NCI-H2029 treated with DMSO at 0.1 percent for 48 hours (cell line): ENCODE data around the gene DLK2.
"Not testable (repeated sequence)": the region's sequence is repeated elsewhere in the genome, so short reads cannot be mapped to it uniquely, and the experiment has no call there.

Source experiments
- DNase-seq: peaks from one replicate; lab custom pipeline; 2025; lab: John Stamatoyannopoulos, UW

The DLK2 gene

DNA sequence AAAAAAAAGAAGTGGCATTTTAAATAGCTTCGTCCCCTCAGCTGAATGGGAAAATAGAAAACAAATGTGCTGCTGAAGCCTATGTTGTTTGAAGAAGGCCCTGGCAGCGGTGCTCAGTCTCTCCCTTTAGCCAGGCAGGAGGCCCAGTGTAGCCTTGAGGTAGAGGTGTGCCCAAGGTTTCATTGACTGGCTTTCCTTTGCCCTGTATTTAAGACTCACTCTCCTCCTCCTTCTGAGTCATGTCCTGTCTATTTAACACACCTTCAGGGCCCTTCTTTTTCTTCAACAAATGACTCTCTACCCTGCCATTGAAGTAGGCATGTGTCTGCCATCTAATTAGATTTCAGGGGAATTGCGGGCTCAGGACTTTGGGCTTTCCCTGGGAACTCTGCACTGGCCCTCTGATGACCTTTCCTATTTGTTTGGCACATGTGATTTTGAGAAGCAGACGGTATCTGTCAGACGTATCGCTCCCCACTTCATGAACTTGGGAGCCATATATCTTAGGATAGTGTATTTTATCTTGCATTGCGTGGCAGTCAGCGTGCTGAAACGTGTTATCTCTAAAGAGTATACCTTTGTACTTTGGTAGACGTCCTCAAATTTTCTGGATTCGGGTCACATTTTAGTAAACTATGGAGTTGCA lies 26.4 kb upstream of the DLK2 start:
- no peak for DNase-seq

DNA sequence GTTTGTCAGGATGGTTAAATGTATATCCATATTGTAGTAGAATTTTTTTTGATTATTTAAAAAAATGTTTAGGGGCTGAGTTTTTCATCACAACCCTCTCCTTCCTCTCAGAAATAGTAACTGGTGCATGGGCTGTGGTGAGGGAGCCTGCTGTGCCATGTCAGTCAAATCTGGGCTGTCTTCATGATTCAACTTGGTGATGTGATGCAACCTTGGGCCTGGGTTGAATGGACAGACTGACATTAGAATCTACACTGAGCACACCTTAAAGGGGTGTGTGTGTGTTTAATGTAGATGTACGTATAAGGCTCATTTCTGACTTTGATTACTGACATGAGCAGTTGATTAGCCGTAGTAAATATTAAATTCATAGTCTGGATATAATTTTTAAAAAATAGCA lies 25.7 kb upstream of the DLK2 start:
- DNase-seq, result no peak

DNA sequence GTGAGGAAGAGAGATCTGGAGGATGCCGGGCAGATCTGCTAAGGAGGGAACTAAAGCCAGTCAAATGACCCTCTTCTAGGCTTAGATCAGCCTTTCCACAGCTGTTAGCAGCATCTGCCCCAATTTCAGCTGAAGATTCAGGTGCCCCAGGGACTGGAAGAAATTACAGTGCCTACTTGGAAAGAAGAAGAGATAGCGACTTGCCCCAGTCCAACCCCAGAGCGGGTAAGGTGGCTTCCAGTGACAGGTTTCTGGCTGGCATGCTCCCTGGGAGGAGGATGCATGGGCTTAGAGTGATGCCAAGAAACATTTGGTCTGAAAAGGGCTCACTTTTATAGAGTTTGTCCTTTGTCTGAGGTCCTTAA lies 22.6 kb upstream of the DLK2 start:
- no peak for DNase-seq

DNA sequence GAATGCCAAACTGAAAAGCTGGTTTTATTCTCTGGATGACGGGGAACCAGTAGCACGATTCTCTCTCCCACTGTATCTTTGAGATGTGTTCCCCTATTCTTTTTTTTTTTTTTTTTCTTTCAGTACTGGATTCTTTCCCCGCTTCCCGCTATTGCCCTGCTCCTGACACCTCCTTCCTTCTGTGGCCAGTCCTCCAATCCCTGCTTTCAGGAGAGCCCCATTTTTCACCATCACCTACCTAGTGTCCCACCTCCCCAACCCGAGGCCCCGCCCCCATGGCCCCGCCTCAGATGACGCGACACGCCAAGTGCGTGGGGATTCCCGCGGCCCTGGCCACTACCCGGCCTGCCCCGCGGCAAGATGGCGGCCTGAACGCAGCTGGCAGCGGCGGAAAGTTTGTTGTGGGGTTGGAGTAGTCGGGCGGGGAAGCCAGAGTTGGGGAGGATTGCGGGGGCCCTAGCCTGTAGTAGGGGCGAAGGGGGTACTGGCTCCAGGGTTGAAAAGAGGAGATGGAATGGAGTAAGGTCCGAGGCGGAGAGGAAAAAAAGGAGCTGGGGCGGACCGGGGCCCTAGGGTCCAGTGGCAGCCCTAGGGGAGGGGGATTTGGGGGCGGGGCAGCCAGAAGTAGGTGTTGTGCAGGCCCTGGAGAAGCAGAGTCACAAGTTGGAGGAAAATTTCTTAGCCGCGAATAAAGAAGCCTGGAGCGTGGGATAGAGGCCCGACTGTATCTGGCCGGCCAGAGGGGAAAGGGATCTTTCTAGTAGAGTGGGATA lies 22.1 kb upstream of the DLK2 start, which contains the start of gene TJAP1:
TSS of gene TJAP1 (plus strand) at position 336 of the 773 bp plus-strand sequence. CDS start 21,432 bp downstream, outside the sequence.
- DNase-seq, result peak; percentile 71

DNA sequence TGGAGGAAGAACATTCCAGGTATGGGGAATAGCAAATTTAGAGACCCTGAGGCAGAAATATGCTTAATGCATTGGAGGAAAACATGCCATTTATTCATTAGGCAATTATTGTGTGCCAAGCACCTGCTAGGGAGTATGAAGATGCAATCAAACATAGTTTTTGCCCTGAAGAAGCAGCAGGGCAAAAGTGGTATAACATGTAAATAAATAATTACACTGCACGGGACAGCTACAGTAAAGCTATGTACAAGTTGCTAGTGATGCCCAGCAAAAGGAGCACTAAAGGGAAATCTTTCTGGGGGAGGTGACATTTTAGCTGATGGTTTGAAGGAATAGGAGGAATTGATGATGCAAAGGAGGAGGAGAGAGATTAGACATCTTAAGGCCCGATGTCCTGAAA lies 21.4 kb upstream of the DLK2 start:
- DNase-seq, result no peak

DNA sequence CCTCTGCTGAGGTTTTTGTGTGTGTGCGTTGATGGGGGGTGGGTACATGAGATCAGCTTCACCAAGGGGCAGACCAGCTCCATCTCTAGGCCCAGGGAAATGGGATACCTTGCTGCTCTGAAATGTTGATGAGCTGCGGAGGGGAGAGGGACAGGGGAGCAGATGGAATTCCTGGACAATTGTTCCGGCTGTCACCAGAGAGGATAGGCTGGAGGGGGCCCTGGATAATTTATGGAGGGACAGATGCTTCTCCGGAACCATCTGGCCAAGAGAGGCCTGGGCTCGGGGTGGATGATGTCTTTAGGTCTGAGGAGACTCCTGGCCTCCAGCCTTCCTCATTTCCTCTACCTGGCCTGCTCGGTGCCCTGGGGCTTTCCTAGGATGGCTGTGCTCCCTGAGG lies 20.2 kb upstream of the DLK2 start:
- no peak for DNase-seq

DNA sequence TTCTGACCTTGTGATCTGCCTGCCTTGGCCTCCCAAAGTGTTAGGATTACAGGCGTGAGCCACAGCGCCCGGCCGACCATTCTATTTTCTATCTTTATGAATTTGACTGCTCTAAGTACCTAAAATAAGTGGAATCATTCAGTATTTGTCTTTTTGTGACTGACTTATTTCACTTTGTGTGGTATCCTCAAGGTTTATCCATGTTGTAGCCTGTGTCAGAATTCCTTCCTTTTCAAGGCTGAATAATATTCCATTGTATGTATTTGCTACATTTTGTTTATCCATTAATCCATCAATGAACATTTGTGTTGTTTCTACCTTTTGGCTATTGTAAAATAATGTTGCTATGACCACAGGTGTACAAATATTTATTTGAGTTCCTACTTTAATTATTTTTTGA lies 17.2 kb upstream of the DLK2 start:
- no peak for DNase-seq

DNA sequence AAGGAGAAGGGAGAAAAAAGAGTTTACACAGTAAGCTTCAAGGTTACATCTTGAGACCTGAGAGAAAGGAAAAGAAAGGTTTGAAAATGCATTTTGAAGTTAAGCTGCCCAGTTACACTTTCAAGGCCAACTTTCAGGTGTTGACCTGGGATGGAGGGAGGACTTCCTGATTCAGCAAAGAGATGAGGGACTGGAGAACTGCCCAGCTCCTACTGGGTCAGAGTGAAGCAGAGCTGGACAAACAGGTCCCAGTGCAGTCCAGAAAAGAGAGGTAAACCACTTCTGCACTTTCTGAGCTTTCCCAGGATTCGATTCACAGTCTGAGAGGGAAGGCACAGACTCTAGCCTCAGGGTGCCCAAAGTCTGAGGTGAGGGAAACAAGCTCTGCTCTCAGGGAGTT lies 16.1 kb upstream of the DLK2 start:
- no peak for DNase-seq

DNA sequence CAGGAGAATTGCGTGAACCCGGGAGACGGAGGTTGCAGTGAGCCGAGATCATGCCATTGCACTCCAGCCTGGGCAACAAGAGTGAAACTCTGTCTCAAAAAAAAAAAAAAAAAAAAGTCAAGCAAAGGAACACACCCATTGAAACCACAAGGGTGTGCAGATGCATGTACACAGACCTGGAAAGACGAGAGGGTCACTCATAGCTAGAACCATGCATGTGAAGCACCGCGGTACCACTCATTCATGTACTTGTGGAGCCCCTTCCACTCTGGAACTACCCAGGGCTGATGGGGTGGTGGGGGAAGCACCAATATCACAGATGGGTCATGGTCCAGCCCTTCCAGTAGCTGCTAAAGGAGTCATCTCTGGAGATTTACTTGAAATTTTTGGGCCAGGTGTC lies 14.6 kb upstream of the DLK2 start:
- DNase-seq, result no peak

DNA sequence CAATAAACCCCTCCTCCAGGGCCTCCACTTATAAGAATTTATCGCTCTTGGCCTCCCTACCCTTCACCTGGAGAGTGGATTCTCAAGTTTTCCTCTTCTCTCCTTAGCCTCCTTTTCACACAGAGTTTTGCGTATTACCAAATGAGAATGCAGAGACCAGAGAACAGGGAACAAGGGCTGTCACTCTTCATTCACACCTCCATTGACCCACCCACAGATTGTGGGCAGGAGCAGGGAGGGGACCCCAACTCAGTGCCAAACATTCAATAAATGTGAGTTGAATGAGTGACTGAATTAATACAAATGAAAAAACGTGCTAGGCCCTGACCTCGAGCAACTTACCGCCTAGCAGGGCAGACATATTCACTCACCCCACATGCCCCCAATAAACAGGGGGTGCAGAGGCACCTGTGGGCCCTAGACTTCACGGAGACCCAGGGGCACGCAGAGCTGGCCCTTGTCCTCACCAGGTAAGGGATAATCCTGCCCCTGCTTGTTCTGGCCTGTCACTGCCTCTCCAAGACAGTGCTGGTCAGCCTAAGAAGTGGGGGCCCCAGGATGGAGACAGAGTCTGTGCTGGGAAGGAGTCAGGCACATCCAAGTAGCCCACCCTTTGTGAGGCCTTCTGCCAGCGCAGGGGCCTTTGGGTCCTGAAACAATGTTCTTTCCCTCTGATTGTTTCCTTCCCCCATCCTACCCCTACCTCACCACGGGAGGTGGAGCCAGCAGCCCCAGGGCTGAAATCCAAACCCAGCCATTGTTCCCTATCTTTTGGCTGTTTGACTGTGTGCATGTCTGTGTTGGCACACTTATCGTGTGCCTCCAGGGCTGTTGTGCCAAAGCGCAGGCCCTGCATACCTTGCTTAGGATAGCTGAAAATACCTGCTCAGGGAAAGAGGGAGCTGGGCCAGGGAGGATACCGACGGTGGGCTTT lies 13.7 kb upstream of the DLK2 start:
- DNase-seq, result no peak

DNA sequence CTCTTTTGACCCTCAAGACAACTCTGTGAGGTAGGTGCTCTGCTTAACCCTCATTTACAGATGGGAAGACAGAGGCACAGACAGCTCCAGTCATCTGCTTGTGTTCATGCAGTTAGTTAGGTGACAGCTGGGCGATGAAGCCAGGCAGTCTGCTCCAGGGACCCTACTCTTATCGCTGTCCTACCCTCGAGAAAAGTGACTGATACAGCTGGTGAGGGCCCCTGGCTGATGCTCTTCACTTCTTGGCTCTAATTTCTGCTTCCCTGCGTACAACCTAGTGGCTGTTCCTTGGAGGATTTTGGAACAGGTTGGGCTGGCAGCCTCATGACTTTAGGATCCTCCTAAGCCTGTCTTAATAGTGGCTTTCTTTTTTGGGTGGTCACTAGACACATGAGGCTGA lies 12.9 kb upstream of the DLK2 start:
- no peak for DNase-seq

DNA sequence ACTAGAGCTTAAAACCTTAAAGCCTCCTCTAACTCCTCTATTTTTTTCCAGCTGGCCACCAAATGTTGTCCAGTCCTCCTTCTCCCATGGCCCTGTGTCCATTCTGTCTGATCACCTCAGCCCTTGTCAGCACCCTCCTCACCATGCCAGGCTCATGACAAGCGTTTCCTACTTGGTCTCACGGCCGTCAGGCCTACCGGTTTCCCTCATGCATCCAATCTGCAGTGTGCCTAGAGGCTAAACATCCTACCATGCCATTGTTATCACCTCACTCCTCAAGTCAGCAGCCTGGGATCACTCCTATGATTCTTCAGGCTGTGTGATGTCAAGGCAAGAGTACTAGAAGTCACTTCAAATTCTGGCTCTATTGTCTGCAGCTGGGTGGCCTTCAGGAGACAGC lies 12.4 kb upstream of the DLK2 start:
- DNase-seq, result no peak

DNA sequence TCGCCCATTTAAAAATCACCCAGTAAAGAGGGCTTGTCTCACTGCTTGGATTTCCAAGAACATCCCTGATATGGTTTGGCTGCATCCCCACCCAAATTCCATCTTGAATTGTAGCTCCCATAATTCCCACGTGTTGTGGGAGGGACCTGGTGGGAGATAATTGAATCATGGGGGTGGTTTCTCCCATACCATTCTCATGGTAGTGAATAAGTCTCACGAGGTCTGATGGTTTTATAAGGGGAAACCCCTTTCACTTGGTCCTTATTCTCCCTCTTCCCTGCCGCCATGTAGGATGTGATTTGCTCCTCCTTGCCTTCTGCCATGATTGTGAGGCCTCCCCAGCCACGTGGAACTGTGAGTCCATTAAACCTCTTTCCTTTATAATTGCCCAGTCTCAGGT lies 11.9 kb upstream of the DLK2 start:
- not testable (repeated sequence) for DNase-seq

DNA sequence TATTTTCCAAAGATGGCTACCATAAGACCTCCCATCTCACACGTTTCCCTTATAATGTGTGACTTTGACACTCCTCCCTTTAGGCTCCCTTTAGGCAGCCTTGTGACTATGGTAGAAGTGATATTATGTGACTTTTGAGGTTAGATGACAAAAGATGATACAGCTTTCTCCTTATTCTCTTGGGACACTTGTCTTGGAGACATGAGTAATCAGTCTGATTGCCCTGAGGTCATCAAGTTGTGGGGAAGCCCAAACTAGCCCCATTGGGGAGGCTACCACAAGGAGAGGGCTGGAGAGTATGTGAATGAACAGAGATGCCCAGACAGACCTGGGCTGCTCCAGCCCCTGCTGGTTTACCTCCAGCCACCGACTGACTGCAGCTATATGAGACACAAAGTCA lies 10.6 kb upstream of the DLK2 start:
- DNase-seq, result no peak

DNA sequence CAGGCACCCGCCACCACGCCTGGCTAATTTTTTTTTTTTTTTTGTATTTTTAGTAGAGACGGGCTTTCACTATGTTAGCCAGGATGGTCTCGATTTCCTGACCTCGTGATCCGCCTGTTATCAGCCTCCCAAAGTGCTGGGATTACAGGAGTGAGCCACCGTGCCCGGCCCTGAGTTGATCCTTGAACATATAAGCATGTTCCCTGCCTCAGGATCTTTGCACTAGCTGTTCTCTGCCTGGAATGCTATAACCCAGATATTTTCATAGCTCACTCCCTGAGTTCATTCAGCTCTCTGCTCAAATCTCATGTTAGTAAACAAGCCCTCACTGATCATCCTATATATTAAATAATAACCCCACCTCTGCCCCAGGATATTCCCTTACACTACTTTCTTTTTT lies 9.0 kb upstream of the DLK2 start:
- DNase-seq, result no peak

DNA sequence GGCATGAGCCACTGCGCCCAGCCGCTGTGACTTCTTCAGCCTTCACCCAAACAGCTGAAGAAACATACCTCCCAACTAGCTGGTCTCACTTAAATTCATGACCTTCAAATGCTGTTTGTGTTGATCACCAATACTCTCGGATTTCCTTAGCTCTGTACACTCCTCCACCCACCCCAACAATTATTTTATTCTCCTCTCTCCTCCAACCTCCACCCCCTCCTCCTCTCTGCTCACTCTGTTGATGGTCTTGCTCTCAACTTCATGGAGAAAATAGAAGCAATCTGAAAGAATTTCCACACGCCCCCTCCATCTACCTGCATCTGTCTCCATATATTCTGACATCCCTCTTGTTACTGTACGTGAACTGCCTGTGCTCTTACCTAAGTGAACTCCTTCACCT lies 6.6 kb upstream of the DLK2 start:
- DNase-seq, result no peak

DNA sequence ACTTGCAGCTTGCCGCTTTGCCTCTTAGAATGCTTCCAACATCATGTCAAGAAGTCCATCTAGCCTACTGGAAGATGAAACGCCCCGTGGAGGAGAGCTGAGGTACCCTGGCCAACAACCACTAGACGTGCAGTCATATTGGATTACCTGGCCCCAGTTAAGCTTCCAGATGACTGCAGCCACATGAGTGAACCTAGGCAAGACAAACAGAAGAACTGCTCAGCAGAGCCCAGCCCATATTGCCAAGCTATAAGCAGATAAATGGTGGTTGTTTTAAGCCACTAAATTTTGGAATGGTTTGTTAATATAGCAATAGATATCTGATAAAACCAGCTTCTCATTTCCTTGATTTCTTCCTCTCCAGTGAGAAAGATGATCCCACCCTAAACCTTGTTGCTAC lies 4.7 kb upstream of the DLK2 start:
- DNase-seq, result no peak

DNA sequence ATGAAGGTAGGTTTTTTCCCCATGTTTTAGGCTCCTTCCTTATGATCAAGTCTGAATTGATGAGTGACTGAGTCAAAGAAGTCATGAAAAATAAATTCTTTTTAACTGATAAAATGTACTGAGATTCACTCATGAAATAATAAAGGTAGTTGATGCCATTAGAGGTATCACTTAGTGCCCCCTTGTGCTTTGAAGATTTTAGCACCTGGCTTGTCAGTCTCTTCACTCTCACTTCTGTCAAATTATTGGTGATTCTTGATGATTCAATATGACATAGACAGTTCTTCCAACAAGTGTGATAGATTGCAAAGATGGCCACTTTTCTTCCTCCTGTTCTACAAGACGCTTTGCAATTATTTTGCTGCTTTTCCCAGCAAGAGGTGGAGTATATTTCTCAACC lies 4.2 kb upstream of the DLK2 start:
- DNase-seq, result no peak

DNA sequence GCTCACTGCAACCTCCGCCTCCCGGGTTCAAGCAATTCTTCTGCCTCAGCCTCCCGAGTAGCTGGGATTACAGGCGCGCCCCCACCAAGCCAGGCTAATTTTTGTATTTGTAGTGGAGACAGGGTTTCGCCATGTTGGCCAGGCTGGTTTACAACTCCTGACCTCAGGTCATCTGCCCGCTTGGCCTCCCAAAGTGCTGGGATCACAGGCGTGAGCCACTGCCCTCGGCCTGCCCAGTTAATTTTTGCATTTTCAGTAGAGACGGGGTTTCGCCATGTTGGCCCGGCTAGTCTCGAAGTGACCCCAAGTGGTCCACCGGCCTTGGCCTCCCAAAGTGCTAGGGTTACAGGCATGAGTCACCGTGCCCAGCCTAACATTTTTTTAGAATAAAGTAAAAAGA lies 2.8 kb upstream of the DLK2 start:
- not testable (repeated sequence) for DNase-seq

DNA sequence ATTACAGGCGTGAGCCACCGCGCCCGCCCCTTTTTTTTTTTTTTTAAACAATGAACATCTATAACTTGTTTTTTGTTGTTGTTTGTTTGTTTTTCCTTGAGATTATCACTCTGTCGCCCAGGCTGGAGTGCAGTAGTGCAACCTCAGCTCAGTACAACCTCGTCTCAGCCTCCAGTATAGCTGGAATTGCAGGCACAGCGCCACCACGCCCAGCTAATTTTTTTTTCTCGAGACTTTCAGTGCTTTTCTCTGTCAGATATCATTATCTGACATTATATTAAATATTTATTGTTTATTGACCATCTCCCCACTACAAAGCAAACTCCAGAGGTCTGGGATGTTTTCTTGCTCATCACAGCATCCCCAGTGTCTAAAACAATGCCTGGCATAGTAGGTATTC lies 2.3 kb upstream of the DLK2 start:
- no peak for DNase-seq

DNA sequence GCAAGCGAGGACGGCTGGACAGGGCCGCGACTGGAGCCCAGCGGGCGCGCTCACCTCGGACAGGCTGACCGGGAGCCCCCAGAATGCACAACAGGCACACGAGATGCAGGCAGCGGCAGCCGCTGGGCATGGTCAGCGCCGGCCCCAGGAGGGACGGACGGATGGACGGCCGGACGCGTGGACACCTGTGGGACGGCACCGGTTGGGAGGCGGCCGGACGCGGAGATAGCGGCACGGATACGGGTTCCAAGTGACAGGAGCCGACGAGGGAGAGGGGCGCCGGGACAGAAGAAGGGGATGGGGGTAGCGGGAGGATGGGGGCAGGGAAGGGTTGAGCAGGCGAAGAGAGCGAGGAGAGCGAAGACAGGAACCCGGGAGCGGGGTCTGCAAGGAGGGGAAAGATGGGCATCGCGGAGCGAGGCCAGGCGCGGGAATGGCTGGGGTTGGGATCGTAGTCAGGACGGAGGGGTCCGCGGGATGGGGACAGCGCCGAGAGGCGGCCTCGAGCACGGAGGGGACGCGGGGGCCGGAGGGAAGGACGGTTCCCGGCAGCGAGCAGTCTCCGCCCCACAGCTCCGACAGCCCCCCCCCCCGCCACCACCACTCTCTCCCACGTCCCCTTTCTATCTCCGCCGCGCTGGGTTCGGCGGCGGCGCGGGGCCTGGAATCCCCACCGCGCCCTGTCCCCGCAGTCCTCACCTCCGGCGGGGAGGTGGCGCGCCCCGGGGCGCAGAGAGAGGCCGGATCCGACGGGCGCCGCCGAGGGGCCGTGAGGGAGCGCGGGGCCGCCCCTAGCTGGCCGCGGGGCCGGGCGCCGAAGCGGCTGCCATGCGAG lies 435 bp downstream of the DLK2 start:
- DNase-seq, result no peak

DNA sequence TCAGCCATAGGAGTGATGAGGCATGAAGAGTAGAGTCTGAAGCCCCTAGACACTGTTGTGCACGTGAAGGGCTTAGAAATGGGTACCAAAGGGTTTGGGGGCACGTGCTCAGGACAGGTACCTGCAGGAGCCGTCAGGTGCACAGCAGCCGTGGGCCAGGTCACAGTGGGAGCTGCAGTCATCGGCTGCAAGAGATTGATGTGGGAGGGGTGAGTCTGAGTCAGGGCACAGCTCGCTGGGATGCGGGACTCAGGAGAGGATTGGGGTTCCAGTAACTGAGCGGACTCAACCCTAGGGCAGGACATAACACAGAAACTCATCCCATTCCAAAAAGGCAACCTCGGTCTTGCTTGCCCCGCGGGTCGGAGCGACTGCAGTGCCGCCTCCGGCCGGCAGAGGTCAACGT lies 1.1 kb downstream of the DLK2 start:
- DNase-seq, result no peak
